ENCODE results near the gene S100G. TPM values are rescaled to one million over a fixed set of nuclear protein-coding genes. Genes with fewer than 3 reads are reported as not detected.
"Not testable (repeated sequence)": the region's sequence is repeated elsewhere in the genome, so short reads cannot be mapped to it uniquely, and the experiment has no call there.

The S100G gene
- polyA plus RNA-seq, 1 of the 3 experiments (the other 2 are of a cell fraction), result not detected

- TF ChIP-seq ZBTB33 (IDR thresholded peaks at IDR 0.05; ENCODE audit: borderline replicate concordance, low read depth) (no peak), USF1 (IDR thresholded peaks at IDR 0.05; ENCODE audit: borderline replicate concordance, low read depth) (no peak), RFX5 (IDR thresholded peaks at IDR 0.05; ENCODE audit: low read length) (no peak), PBX3 (IDR thresholded peaks at IDR 0.05) (peak; percentile 69; the same call in 1 of the 2 replicates), USF2 (IDR thresholded peaks at IDR 0.05; ENCODE audit: borderline replicate concordance, low read depth, low read length) (no peak), NRF1 (IDR thresholded peaks at IDR 0.05; ENCODE audit: low read depth, low read length) (no peak)
Observed at GRCh38 chrX:16610121-16610621, 39.8 kb upstream of the S100G start (continued).

GRCh38 chrX:16610654-16611053 lies 39.3 kb upstream of the S100G start:
- Histone ChIP-seq H3F3A (replicated peaks; ENCODE audit: insufficient read depth) (peaks cover 31% of the 10 kb centered on the region), H3K36me3 (replicated peaks in 1 of 2; ENCODE audit: control insufficient read depth in 1 of 2, insufficient read depth in 2 of 2, low read length in 1 of 2) (peaks cover 3 to 14% of the 10 kb centered on the region in 2 experiments), H3K27ac (ENCODE audit: low read depth in 2 of 2, low read length in 1 of 2) (peak overlapping the region in 1 of 2 experiments; percentile 96; a peak in 2 of 4 replicates)
- 41% methylated on average over 3 of the region's 3 CpGs for WGBS (ENCODE audit: low lambda C conversion rate)
- H3K4me1 ChIP-seq (ENCODE audit: control insufficient read depth in 1 of 2, insufficient read depth in 2 of 2, low read depth in 1 of 2, low read length in 1 of 2); H3K4me3 ChIP-seq (ENCODE audit: low read depth in 2 of 2, low read length in 1 of 2); H3K4me2 ChIP-seq; DNase-seq; CTCF ChIA-PET; H3K9ac ChIP-seq; H3K27me3 ChIP-seq (ENCODE audit: insufficient read depth); H3K9me3 ChIP-seq; H3K79me2 ChIP-seq (ENCODE audit: insufficient read depth); H2AFZ ChIP-seq (ENCODE audit: low read depth); H3K9me2 ChIP-seq; H4K20me1 ChIP-seq (ENCODE audit: insufficient read depth); POLR2A ChIA-PET: not testable (repeated sequence)

GRCh38 chrX:16612257-16612897 lies 37.6 kb upstream of the S100G start:
- no peak for DNase-seq
- H3F3A ChIP-seq (replicated peaks; ENCODE audit: insufficient read depth), result peaks cover 31% of the 10 kb centered on the region
- no peak overlapping the region for H3K4me2 ChIP-seq
- 84% methylated on average over 6 of the region's 6 CpGs for WGBS (ENCODE audit: low lambda C conversion rate)
- no peak overlapping the region for H3K27ac ChIP-seq (ENCODE audit: low read depth in 2 of 2, low read length in 1 of 2)
- no peak overlapping the region for H3K4me3 ChIP-seq (ENCODE audit: low read depth in 2 of 2, low read length in 1 of 2)
- ChIA-PET CTCF (no interaction called here), POLR2A (no interaction called here)
- H3K4me1 ChIP-seq (ENCODE audit: control insufficient read depth in 1 of 2, insufficient read depth in 2 of 2, low read depth in 1 of 2, low read length in 1 of 2), result peaks cover 1 to 4% of the 10 kb centered on the region in 2 experiments; a peak in 3 of 4 replicates
- H3K36me3 ChIP-seq (replicated peaks in 1 of 2; ENCODE audit: control insufficient read depth in 1 of 2, insufficient read depth in 2 of 2, low read length in 1 of 2), result peaks cover 3 to 16% of the 10 kb centered on the region in 2 experiments
- no peaks in the 10 kb centered on the region; the same call in 1 of the 2 replicates for H4K20me1 ChIP-seq (ENCODE audit: insufficient read depth)
- H3K27me3 ChIP-seq (ENCODE audit: insufficient read depth), result no peaks in the 10 kb centered on the region
- H3K9ac ChIP-seq, result no peak overlapping the region
- no peaks in the 10 kb centered on the region for H3K79me2 ChIP-seq (ENCODE audit: insufficient read depth)
- H3K9me3 ChIP-seq, result peaks cover 4% of the 10 kb centered on the region; the same call in 1 of the 2 replicates
- H2AFZ ChIP-seq (ENCODE audit: low read depth), result no peak overlapping the region
- no peaks in the 10 kb centered on the region for H3K9me2 ChIP-seq
- TF ChIP-seq FOXJ3 (CRISPR knock-in tag; IDR thresholded peaks at IDR 0.05) (no peak), MEF2A (IDR thresholded peaks at IDR 0.05; ENCODE audit: borderline replicate concordance, low read depth) (no peak), PBX3 (IDR thresholded peaks at IDR 0.05) (no peak), GABPA (IDR thresholded peaks at IDR 0.05; ENCODE audit: low read depth) (no peak), FOSL2 (IDR thresholded peaks at IDR 0.05; ENCODE audit: borderline replicate concordance, low read depth) (no peak), USF2 (IDR thresholded peaks at IDR 0.05; ENCODE audit: borderline replicate concordance, low read depth, low read length) (no peak), EZH2phosphoT487 (IDR thresholded peaks at IDR 0.05; ENCODE audit: borderline replicate concordance, low read depth) (no peak), SIN3A (IDR thresholded peaks at IDR 0.05; ENCODE audit: borderline replicate concordance, low read depth, low read length) (no peak), CTCF (IDR thresholded peaks at IDR 0.05) (no peak), MXI1 (IDR thresholded peaks at IDR 0.05; ENCODE audit: low read depth, low read length) (no peak)
